ENCODE results near the gene HTRA1.

The HTRA1 gene

GRCh38 chr10:122554131-122555036 lies 93.0 kb downstream of the HTRA1 start:
- no peak for DNase-seq (ENCODE audit: low spot score)

GRCh38 chr10:122555442-122555841 lies 94.1 kb downstream of the HTRA1 start:
- no peak for DNase-seq (ENCODE audit: low spot score)

GRCh38 chr10:122557516-122557915 lies 96.2 kb downstream of the HTRA1 start:
- no peak for DNase-seq (ENCODE audit: low spot score)

GRCh38 chr10:122558452-122558851 lies 97.1 kb downstream of the HTRA1 start:
- DNase-seq (ENCODE audit: low spot score): no peak

GRCh38 chr10:122559228-122559627 lies 97.9 kb downstream of the HTRA1 start:
- no peak for DNase-seq (ENCODE audit: low spot score)

GRCh38 chr10:122560279-122560804 lies 99.0 kb downstream of the HTRA1 start, which contains the start of gene DMBT1:
Gene DMBT1, plus strand, starts transcription at chr10:122560754. Its CDS starts 17 bp downstream, at chr10:122560771.
- no peak for DNase-seq (ENCODE audit: low spot score)

- DNase-seq (ENCODE audit: low spot score): no peak
Measured at GRCh38 chr10:122561212-122561611, 99.9 kb downstream of the HTRA1 start.

GRCh38 chr10:122561792-122562191 lies 100.4 kb downstream of the HTRA1 start:
- no peak for DNase-seq (ENCODE audit: low spot score)
